ENCODE data around the gene RBMS3.
A peak's percentile ranks its signal among the peaks of the same experiment; 100 is the strongest.

RBMS3 gene

GRCh38 chr3:29942297-29942696 is 661.4 kb downstream of the RBMS3 start:
- DNase-seq (ENCODE audit: low read depth) = no peak

GRCh38 chr3:29949131-29949530 is 668.3 kb downstream of the RBMS3 start:
- no peak for DNase-seq (ENCODE audit: low read depth)

GRCh38 chr3:29949940-29950616 is 669.2 kb downstream of the RBMS3 start:
- DNase-seq (ENCODE audit: low read depth) = no peak

DNA sequence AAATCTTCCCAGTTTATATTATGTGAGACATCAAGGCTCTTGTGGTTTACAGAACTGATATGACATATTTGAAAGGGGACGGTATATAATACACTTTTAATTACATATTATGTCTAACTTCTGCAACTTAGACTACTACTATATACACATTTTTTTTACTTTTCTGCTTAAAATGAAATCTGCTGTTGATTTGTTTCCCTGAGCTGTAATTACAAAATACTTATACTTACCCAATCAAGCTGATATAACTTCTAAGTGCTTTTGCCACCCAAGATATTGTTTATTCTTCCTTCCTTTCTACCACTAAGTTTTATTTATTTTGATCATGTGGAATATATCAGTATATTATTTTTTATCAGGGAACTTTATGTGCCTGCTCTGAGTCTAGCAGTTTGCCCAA is 671.6 kb downstream of the RBMS3 start:
- no peak for DNase-seq (ENCODE audit: low read depth)

DNA sequence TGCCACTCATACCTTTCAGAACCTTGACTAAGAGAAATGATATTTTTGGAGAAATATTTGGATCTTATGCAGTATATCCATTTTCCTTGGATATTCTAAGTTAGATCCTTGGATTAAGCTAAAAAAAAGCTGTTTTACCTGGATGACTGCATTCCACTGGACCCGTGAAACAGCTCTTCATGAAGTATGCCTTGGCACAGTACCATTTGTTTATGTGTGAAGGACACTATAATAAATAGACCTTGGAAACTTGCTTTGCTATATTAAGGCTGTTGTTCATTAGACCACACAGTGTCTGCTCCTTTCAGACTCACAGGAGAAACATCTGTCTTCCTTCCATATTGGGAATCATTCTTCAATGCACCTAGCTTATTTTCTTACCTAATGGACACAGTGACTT is 674.5 kb downstream of the RBMS3 start:
- no peak for DNase-seq (ENCODE audit: low read depth)

DNA sequence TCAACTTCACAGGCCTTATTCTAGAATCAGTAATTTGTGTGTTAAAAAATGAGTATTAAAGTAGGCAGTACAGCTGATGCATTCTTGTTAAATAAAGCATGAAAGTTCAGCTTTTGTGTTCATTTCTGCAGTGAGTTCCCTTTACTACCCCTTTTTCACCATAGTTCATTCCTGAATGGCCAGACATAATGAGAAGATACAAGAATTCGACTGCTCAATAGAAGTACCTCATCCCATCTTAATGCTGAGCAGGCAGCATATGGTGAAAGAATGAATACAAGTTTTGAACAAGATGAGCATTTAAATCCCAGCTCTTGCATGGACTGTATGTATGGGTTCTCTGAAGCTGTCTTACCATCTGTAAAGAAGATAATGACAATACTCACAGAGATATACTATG is 677.9 kb downstream of the RBMS3 start:
- DNase-seq (ENCODE audit: low read depth) = no peak

- no peak for DNase-seq (ENCODE audit: low read depth)
Observed at GRCh38 chr3:29971895-29972294, 691.0 kb downstream of the RBMS3 start.

GRCh38 chr3:29972320-29972993 is 691.6 kb downstream of the RBMS3 start:
- DNase-seq (ENCODE audit: low read depth) = peak; percentile 78

GRCh38 chr3:29973763-29974162 is 692.9 kb downstream of the RBMS3 start:
- no peak for DNase-seq (ENCODE audit: low read depth)

GRCh38 chr3:29976871-29977270 is 696.0 kb downstream of the RBMS3 start:
- no peak for DNase-seq (ENCODE audit: low read depth)

GRCh38 chr3:29977360-29977759 is 696.5 kb downstream of the RBMS3 start:
- DNase-seq (ENCODE audit: low read depth) = no peak

- DNase-seq (ENCODE audit: low read depth) = no peak
Observed at GRCh38 chr3:29978036-29978435, 697.2 kb downstream of the RBMS3 start.

GRCh38 chr3:29991198-29991597 is 710.3 kb downstream of the RBMS3 start:
- no peak for DNase-seq (ENCODE audit: low read depth)

GRCh38 chr3:30002797-30003196 is 721.9 kb downstream of the RBMS3 start:
- DNase-seq (ENCODE audit: low read depth) = no peak

DNA sequence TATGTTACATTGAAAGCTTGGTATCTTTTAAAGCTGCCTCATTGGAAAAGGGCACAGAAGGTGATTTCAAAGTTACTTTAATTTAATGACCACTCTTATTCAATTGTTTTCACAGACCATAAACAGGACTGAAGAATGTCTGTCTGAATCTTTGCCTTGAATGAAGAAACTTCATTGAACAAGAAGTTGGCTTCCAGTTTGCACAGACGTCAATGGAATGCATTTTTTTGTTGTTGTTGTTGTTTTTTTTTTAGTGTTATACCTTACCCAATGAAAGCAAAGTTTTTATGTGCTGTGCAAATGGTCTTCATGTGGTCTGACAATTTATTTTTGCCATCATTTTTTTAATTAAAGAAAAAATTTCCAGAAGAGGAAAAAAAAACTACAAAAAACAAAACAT is 722.9 kb downstream of the RBMS3 start:
- peak; percentile 21 for DNase-seq (ENCODE audit: low read depth)

- DNase-seq (ENCODE audit: low read depth) = peak; percentile 58
Observed at GRCh38 chr3:30004481-30004880, 723.6 kb downstream of the RBMS3 start.

- DNase-seq (ENCODE audit: low read depth) = no peak
Observed at GRCh38 chr3:30006111-30006510, 725.2 kb downstream of the RBMS3 start.

- no peak for DNase-seq (ENCODE audit: low read depth)
Observed at GRCh38 chr3:30007668-30008067, 726.8 kb downstream of the RBMS3 start.

- no peak for DNase-seq (ENCODE audit: low read depth)
Observed at GRCh38 chr3:30011237-30011803, 730.4 kb downstream of the RBMS3 start.

DNA sequence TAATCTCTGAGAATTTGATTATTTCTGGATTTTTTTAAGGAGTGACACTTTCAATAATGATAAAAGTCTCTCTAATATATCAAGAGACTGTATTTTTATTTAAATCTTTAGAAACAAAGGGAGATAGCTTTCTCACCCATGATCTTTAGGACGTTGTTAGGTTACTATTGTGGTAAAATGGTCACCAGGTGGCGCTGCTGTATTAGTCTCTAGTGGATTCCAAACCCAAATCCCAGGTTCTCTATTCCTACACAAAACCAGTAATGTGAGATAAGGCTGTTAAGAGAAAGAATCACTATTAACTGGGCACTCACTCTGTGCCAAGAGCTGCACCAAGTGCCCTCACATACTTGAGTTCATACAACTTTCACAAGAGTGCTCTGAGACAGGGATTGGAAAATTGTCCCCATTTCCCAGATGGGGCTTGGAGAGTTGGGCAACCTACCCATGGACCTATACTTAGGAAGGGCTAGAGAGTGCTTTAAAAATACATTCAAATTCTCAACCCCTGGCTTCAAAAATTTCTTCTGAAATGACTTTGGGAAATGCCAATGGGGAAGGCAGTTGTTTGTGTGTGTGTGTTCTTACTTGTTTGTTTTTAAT is 732.2 kb downstream of the RBMS3 start:
- DNase-seq (ENCODE audit: low read depth) = peak; percentile 14

DNA sequence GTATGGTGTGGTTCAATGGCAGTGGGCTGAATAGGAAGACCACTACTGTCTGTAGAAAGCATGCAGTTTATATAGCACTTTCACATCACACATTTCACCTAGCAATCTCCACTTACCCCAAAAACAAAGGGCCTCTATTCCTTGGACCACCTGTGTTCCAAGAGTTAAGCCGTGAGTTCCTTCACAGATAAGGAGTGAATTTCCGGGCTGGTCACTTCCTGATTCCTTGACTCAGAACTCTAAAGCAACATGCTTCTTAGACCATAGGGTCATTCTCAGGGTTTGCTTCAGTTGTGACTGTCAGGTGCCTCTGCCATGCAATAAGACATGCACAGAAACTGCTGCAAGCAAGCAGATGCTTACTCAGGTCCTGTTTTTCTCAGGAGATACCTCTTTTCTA is 737.0 kb downstream of the RBMS3 start:
- no peak for DNase-seq (ENCODE audit: low read depth)

- no peak for DNase-seq (ENCODE audit: low read depth)
Observed at GRCh38 chr3:30020380-30020779, 739.5 kb downstream of the RBMS3 start.

GRCh38 chr3:30024466-30024865 is 743.6 kb downstream of the RBMS3 start:
- DNase-seq (ENCODE audit: low read depth) = no peak
